Measurements from ENCODE around the gene GPR32.
"Not testable (repeated sequence)": the region's sequence is repeated elsewhere in the genome, so short reads cannot be mapped to it uniquely, and the experiment has no call there.

Gene GPR32

DNA sequence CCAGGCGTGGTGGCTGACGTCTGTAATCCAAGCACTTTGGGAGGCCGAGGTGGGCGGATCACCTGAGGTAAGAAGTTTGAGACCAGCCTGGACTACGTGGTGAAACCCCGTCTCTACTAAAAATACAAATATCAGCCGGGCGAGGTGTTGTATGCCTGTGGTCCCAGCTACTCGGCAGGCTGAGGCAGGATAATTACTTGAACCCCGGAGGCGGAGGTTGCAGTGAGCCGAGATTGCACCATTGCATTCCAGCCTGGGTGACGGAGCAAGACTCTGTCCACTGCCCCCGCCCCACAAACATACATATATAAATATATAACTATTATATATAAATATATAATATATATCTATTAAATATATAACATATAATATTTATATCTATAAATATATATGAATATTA is 23.1 kb upstream of the GPR32 start:
- not testable (repeated sequence) for DNase-seq (ENCODE audit: low read depth)

- no peak for DNase-seq (ENCODE audit: low read depth)
Observed at GRCh38 chr19:50749490-50749889, 20.8 kb upstream of the GPR32 start.

DNA sequence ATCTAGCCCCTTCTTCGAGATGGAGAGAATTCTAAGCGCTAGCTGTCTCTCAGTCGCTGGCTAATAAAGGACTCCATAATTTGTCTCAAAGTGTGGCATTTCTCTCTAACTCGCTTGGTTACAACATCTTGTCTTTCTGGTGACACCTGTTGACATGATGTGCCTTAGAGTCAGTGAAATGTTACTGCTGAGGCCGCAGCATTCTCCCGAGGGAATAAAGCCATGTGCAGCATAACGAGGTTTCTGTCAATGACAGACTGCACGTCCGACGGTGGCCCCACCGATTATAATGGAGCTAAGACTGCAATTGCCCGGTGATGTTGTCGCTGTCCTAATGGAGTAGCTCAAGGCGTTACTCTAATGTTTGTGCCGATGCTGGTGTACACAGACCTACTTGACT is 20.3 kb upstream of the GPR32 start:
- no peak for DNase-seq (ENCODE audit: low read depth)

GRCh38 chr19:50753879-50754278 is 16.4 kb upstream of the GPR32 start:
- no peak for DNase-seq (ENCODE audit: low read depth)

DNA sequence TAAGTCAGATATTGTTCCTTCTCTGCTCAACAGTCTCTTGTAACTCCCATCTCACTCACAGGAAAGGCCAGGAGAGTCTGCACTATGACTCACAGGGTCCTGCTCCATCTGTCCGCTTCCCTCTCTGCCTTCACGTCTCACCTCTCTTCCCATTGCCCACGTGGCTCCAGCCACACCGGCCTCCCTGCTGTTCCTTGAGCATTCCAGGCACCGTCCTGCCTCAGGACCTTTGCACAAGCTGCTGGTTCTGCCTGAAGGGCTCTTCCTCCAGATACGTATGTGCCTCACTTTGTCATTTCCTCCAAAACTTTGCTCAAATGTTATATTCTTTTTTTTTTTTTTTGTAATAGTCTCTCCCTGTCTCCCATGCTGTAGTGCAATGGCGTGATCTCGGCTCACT is 14.0 kb upstream of the GPR32 start:
- not testable (repeated sequence) for DNase-seq (ENCODE audit: low read depth)

DNA sequence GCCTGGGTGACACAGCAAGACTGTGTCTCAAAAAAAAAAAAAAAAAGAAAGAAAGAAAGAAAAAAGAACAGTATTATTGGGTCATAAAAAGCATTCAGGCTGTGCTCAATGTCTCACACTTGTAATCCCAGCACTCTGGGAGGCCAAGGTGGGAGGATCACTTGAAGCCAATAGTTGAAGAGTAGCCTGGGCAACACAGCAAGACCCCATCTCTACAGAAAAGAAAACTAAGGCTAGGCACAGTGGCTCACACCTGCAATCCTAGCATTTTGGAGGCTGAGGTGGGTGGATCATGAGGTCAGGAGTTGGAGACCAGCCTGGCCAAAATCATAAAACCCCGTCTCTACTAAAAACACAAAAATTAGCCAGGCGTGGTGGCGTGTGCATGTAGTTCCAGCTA is 12.6 kb upstream of the GPR32 start:
- DNase-seq (ENCODE audit: low read depth) = not testable (repeated sequence)

DNA sequence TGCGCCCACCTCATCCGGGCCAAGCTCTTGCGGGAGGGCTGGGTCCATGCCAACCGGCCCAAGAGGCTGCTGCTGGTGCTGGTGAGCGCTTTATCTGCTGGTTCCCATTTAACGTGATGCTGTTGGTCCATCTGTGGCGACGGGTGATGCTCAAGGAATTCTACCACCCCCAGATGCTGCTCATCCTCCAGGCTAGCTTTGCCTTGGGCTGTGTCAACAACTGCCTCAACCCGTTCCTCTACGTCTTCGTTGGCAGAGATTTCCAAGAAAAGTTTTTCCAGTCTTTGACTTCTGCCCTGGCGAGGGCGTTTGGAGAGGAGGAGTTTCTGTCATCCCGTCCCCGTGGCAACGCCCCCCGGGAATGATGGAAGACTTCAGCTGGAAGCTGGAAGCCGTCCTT is 11.2 kb upstream of the GPR32 start:
- DNase-seq (ENCODE audit: low read depth) = not testable (repeated sequence)

DNA sequence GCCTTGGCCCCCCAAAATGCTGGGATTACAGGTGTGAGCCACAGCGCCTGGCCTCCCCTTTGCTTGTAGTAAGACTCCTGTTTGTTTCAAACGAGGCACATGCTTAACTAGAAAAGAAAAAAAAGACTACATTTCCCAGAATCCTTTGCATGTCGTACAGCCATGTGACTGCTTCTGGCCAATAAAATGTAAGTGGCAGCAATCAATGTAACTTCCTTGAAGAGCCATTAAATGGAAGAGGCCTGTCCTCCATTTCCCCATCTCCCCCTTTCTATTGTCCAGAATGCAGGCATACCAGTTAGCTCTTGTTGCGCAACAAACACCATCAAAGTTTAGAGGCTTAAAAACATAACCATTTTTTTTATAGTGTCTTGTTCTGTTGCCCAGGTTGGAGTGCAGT is 10.4 kb upstream of the GPR32 start:
- DNase-seq (ENCODE audit: low read depth) = no peak

- DNase-seq (ENCODE audit: low read depth) = not testable (repeated sequence)
Observed at GRCh38 chr19:50761501-50761900, 8.8 kb upstream of the GPR32 start.

DNA sequence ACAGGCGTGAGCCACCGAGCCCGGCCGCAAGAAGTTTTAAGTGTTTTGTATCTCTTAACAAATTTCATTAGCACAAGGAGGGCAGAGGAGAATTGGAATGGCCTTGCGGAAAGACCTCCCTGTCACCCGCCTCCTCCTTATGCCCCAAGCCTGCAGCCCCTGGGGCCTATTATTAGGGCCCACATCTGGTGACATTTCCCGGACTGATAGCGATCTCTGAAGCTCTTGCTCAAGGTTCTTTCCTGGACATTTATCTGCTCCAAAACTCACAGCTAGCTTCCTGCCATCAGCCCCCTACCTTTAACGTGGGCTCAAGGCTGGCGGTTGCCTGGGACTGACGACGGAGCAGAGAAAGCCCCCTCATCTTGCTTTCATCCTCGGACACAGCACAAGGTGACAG is 6.7 kb upstream of the GPR32 start:
- DNase-seq (ENCODE audit: low read depth) = not testable (repeated sequence)

DNA sequence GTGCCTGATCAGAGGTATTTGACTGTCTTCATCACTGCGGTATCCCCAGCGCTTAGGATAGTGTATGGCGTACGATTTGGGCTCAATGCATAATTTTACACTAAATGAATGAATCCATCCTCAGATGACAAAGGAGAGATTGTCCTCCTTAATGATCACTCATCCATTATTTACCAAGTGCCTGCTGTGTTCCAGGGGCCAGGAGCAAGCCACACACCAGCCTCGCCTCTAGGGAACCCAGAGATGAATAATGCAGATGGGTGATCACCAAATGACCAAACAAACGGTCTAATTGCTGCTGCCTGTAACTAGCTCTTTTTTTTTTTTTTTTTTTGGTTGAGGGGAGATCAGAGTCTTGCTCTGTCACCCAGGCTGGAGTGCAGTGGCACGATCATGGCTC is 5.9 kb upstream of the GPR32 start:
- DNase-seq (ENCODE audit: low read depth) = no peak

GRCh38 chr19:50766746-50767145 is 3.5 kb upstream of the GPR32 start:
- DNase-seq (ENCODE audit: low read depth) = not testable (repeated sequence)

GRCh38 chr19:50767263-50767662 is 3.0 kb upstream of the GPR32 start:
- DNase-seq (ENCODE audit: low read depth) = not testable (repeated sequence)

- DNase-seq (ENCODE audit: low read depth) = no peak
Observed at GRCh38 chr19:50768277-50768676, 2.0 kb upstream of the GPR32 start.

DNA sequence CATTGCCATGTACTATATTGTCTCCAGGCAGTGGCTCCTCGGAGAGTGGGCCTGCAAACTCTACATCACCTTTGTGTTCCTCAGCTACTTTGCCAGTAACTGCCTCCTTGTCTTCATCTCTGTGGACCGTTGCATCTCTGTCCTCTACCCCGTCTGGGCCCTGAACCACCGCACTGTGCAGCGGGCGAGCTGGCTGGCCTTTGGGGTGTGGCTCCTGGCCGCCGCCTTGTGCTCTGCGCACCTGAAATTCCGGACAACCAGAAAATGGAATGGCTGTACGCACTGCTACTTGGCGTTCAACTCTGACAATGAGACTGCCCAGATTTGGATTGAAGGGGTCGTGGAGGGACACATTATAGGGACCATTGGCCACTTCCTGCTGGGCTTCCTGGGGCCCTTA is 624 bp downstream of the GPR32 start:
- no peak for DNase-seq (ENCODE audit: low read depth)

DNA sequence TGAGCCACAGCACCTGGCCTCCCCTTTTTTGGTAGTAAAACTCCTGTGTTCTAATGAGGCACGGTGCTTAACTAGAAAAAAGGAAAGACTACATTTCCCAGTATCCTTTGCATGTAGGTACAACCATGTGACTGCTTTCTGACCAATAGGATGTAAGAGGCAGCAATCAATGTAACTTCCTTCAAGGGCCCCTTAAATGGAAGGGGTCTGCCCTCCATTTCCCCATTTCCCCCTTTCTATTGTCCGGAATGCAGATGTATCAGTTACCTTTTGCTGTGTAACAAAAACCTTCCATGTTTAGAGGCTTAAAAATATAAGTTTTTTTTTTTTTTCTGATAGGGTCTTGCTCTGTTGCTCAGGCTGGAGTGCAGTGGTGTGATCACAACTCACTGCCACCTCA is 2.2 kb downstream of the GPR32 start:
- no peak for DNase-seq (ENCODE audit: low read depth)

DNA sequence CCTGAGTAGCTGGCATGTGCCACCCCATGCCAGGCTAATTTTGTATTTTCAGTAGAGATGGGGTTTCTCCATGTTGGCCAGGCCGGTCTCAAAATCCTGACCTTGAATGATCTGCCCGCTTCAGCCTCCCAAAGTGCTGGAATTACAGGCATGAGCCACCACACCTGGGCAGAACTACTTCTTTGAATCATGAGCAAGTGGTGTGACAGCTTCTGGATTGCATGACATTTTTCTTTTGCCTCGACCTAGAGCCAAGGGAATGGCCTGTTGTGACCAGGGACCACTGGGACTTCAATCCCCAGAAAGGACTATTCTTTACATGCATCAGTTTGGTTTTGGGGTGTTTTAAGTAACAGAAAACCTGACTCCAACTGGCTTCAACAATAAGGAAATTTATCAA is 2.6 kb downstream of the GPR32 start:
- not testable (repeated sequence) for DNase-seq (ENCODE audit: low read depth)

GRCh38 chr19:50773454-50773853 is 3.2 kb downstream of the GPR32 start:
- DNase-seq (ENCODE audit: low read depth) = not testable (repeated sequence)

DNA sequence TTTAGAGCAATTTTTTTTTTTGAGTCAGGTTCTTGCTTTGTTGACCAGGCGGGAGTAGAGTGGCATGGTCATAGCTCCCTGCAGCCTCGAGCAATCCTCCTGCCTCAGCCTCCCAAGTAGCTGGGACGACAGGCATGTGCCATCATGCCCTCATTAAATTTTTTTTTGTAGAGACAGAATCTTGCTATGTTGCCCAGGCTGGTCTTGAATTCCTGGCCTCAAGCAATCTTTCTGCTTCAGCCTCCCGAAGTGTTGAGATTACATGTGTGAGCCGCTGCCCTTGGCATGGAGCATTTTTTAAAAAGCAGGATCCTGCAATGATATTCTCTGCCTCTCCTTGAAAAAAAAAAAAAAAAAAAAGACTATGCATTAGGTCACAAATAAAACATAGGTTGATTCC is 5.9 kb downstream of the GPR32 start:
- no peak for DNase-seq (ENCODE audit: low read depth)

- DNase-seq (ENCODE audit: low read depth) = no peak
Observed at GRCh38 chr19:50777261-50777660, 7.0 kb downstream of the GPR32 start.

GRCh38 chr19:50777830-50778303 is 7.6 kb downstream of the GPR32 start:
- DNase-seq (ENCODE audit: low read depth) = no peak

DNA sequence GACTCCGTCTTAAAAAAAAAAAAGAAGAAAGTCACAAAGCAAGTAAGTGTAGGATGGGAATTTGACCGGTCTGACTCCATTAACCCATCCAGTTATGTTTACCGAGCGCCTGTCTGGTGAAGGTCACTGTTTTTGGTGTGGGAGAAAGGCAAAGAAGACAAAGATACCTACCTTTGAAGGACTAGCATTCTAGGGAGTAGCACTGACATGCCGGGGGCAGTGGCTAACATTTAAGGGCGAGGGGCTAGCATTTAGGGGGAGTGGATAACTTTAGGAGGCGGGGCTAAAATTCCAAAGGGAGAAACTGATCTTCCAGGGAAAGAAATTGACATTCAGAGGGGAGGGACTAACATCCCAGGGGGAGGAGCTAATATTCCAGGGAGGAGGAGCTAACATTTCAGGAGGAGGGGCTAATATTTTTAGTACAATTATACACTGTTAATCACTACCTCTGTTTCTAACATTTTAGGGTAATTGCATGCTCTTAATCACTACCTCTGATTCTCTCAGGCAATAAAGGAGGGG is 8.7 kb downstream of the GPR32 start:
- DNase-seq (ENCODE audit: low read depth) = no peak

DNA sequence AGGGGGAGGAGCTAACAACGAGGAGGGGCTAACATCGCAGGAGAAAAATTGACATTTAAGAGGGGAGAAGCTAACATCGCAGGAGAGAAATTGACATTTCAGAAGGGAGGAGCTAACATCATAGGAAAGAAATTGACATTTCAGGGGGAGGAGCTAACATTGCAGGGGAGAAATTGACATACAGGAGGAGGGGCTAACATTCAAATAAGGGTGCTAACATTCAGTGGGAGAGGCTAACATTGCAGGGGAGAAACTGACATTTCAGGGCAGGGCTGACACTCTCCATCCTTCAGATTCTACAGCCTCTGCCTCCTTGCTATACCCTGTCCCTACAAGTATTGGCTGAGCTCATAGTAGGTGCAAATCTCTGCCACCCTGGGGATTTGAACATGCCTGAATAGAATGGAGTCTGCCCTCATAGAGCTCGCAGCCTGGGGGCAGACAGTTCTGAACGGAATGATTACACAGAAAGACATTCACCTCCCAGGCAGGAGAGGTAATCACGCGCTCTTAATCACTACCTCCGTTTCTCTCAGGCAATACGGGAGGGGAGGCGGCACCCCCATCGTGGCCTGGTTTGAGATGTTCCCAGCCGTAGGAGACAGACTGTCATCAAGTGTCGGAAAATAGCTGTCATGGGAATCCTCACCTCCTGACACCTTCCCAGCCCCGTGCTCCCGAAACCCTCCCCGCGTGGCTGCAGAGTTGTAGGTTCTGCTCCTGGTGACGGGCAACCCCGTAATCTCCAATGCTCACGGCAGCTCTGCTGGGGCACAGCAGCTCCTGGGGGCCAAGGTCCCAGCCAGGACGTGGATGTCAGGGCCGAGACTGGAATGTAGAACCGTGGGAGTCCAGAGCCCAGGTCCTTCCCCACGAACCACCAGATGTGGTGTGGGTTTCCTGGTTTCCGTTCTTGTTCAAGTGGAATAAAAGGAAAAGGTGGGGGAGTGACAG is 9.5 kb downstream of the GPR32 start:
- DNase-seq (ENCODE audit: low read depth) = no peak
